ENCODE measurements around the gene KRT7. TPM values are rescaled to one million over a fixed set of nuclear protein-coding genes. Genes with fewer than 3 reads are reported as not detected.

Gene KRT7
- total and polyA plus RNA-seq, 2 donors (not counting 3 experiments of a cell fraction or from before 2014, with no cell fraction given): 120 to 293 TPM

- Histone ChIP-seq H3K4me3 (replicated peaks in 1 of 3; ENCODE audit: insufficient read depth in 1 of 3, low read depth in 1 of 3, low read length in 3 of 3) (no peak overlapping the region), H2AFZ (ENCODE audit: low read depth, low read length) (no peak overlapping the region), H3K9ac (replicated peaks; ENCODE audit: extremely low read depth, insufficient read depth, low read length) (no peak overlapping the region), H3K9me1 (replicated peaks; ENCODE audit: control insufficient read depth, extremely low read depth, insufficient read depth, low read length) (no peaks in the 10 kb centered on the region), H3K9me3 (replicated peaks; ENCODE audit: control insufficient read depth, insufficient read depth, low read length) (no peaks in the 10 kb centered on the region), H3K4me1 (ENCODE audit: control insufficient read depth, extremely low read depth, insufficient read depth, low read length) (peaks cover 2% of the 10 kb centered on the region), H3K27ac (ENCODE audit: insufficient read depth, low read depth, low read length) (no peak overlapping the region), H3K79me2 (ENCODE audit: control insufficient read depth, insufficient read depth, low read length) (no peaks in the 10 kb centered on the region), H4K20me1 (replicated peaks; ENCODE audit: control insufficient read depth, extremely low read depth, insufficient read depth, low read length) (no peaks in the 10 kb centered on the region), H3K36me3 (ENCODE audit: control insufficient read depth in 2 of 2, extremely low read depth in 1 of 2, insufficient read depth in 2 of 2, low read length in 2 of 2) (no peaks in the 10 kb centered on the region), H3K27me3 (ENCODE audit: control insufficient read depth in 2 of 2, insufficient read depth in 2 of 2, low read length in 2 of 2) (peaks cover 32 to 35% of the 10 kb centered on the region in 2 experiments), H3K4me2 (ENCODE audit: insufficient read depth, low read length) (no peak overlapping the region)
- ChIA-PET POLR2A (no interaction called here), CTCF (interaction anchor here (1.1 to 1.3 kb wide), 2 partner anchors 13 to 70 kb away, joined by 4 to 8 read pairs; no protein-coding TSS in a partner anchor)
- no TSS peak for BruUV-seq (replicated peaks)
- TF ChIP-seq GATA2 (IDR thresholded peaks at IDR 0.05; ENCODE audit: insufficient read depth, insufficient read length, low read depth, low read length): no peak
- no peak for TF ChIP-seq JUN (IDR thresholded peaks at IDR 0.05; ENCODE audit: borderline replicate concordance, insufficient read depth, insufficient read length, low read depth)
- no peak for TF ChIP-seq MAX (IDR thresholded peaks at IDR 0.05; ENCODE audit: insufficient read depth, insufficient read length)
- TF ChIP-seq EZH2 (IDR thresholded peaks at IDR 0.05; ENCODE audit: borderline replicate concordance, low read depth, low read length, severe bottlenecking): no peak
- no peak for TF ChIP-seq MYC (IDR thresholded peaks at IDR 0.05; ENCODE audit: low read depth, low read length)
- TF ChIP-seq CTCF (IDR thresholded peaks at IDR 0.05; ENCODE audit: extremely low read depth in 1 of 2, insufficient read depth in 1 of 2, low read depth in 1 of 2, low read length in 2 of 2): no peak
- TF ChIP-seq POLR2A (IDR thresholded peaks at IDR 0.05; ENCODE audit: low read depth, low read length): no peak
- TF ChIP-seq FOS (IDR thresholded peaks at IDR 0.05; ENCODE audit: borderline replicate concordance, insufficient read depth, low read length): no peak
- TF ChIP-seq POLR2AphosphoS5 (IDR thresholded peaks at IDR 0.05; ENCODE audit: insufficient read depth, low read depth, low read length): no peak
- dilution Hi-C loops (cut with MboI; ENCODE audit: extremely low pct_ligation_motif_present, low sequenced_read_pairs): no loop called here
- FAIRE-seq: no peak
- no peak for DNase-seq (ENCODE audit: low read depth, low spot score)
- intact Hi-C loops (cut with micrococcal nuclease): no loop called here
Observed at GRCh38 chr12:52257074-52257551, 24.1 kb downstream of the KRT7 start.
